ENCODE data around the gene SLC44A5. TPM values are rescaled to one million over a fixed set of nuclear protein-coding genes. Genes with fewer than 3 reads are reported as not detected.

The SLC44A5 gene
- total and polyA plus RNA-seq, 2 donors from 2014 or later: 0.66 to 5.0 TPM

GRCh38 chr1:75461808-75462325 lies 149.0 kb downstream of the SLC44A5 start:
- H3K9me3 ChIP-seq (ENCODE audit: control insufficient read depth in 2 of 3, insufficient read depth in 1 of 3, low read length in 3 of 3): no peaks in the 10 kb centered on the region
- TF ChIP-seq CTCF (IDR thresholded peaks at IDR 0.05; ENCODE audit: borderline replicate concordance, extremely low read depth, insufficient read depth): no peak
- no peaks in the 10 kb centered on the region for H3K36me3 ChIP-seq (ENCODE audit: control insufficient read depth in 2 of 3, insufficient read depth in 3 of 3, low read length in 3 of 3)
- intact Hi-C loops (cut with DNase I): no loop called here
- no peak overlapping the region for H3K9ac ChIP-seq (ENCODE audit: low read length in 3 of 3)
- H3K27me3 ChIP-seq (ENCODE audit: control insufficient read depth, insufficient read depth, low read length): no peaks in the 10 kb centered on the region
- H3K4me1 ChIP-seq (ENCODE audit: control insufficient read depth in 2 of 3, insufficient read depth in 2 of 3, low read depth in 1 of 3, low read length in 3 of 3): no peaks in the 10 kb centered on the region
- FAIRE-seq (no peak), DNase-seq (no peak)
- H3K4me3 ChIP-seq (ENCODE audit: low read length in 3 of 3): no peak overlapping the region
- H3K27ac ChIP-seq (ENCODE audit: low read depth in 2 of 2, low read length in 2 of 2): no peak overlapping the region

GRCh38 chr1:75449998-75450397 lies 160.9 kb downstream of the SLC44A5 start:
- Histone ChIP-seq H3K27ac (ENCODE audit: low read depth in 2 of 2, low read length in 2 of 2) (no peak overlapping the region), H3K27me3 (ENCODE audit: control insufficient read depth, insufficient read depth, low read length) (no peaks in the 10 kb centered on the region), H3K36me3 (ENCODE audit: control insufficient read depth in 2 of 3, insufficient read depth in 3 of 3, low read length in 3 of 3) (no peaks in the 10 kb centered on the region), H3K9ac (ENCODE audit: low read length in 3 of 3) (no peak overlapping the region), H3K4me3 (ENCODE audit: low read length in 3 of 3) (no peak overlapping the region), H3K9me3 (ENCODE audit: control insufficient read depth in 2 of 3, insufficient read depth in 1 of 3, low read length in 3 of 3) (peaks cover 0 to 3% (median 2%) of the 10 kb centered on the region in 3 donors), H3K4me1 (ENCODE audit: control insufficient read depth in 2 of 3, insufficient read depth in 2 of 3, low read depth in 1 of 3, low read length in 3 of 3) (no peaks in the 10 kb centered on the region)
- TF ChIP-seq CTCF (IDR thresholded peaks at IDR 0.05; ENCODE audit: borderline replicate concordance, extremely low read depth, insufficient read depth): no peak
- intact Hi-C loops (cut with DNase I): no loop called here
- FAIRE-seq (no peak), DNase-seq (no peak)

GRCh38 chr1:75444220-75444619 lies 166.7 kb downstream of the SLC44A5 start:
- Histone ChIP-seq H3K9ac (ENCODE audit: low read length in 3 of 3) (no peak overlapping the region), H3K36me3 (ENCODE audit: control insufficient read depth in 2 of 3, insufficient read depth in 3 of 3, low read length in 3 of 3) (no peaks in the 10 kb centered on the region), H3K27ac (ENCODE audit: low read depth in 2 of 2, low read length in 2 of 2) (no peak overlapping the region), H3K4me3 (ENCODE audit: low read length in 3 of 3) (no peak overlapping the region), H3K4me1 (ENCODE audit: control insufficient read depth in 2 of 3, insufficient read depth in 2 of 3, low read depth in 1 of 3, low read length in 3 of 3) (no peaks in the 10 kb centered on the region), H3K27me3 (ENCODE audit: control insufficient read depth, insufficient read depth, low read length) (no peaks in the 10 kb centered on the region), H3K9me3 (ENCODE audit: control insufficient read depth in 2 of 3, insufficient read depth in 1 of 3, low read length in 3 of 3) (no peaks in the 10 kb centered on the region)
- DNase-seq (no peak), FAIRE-seq (no peak)
- intact Hi-C loops (cut with DNase I): no loop called here
- TF ChIP-seq CTCF (IDR thresholded peaks at IDR 0.05; ENCODE audit: borderline replicate concordance, extremely low read depth, insufficient read depth): no peak

- H3K4me1 ChIP-seq (ENCODE audit: control insufficient read depth in 2 of 3, insufficient read depth in 2 of 3, low read depth in 1 of 3, low read length in 3 of 3): no peaks in the 10 kb centered on the region
- no peaks in the 10 kb centered on the region for H3K9me3 ChIP-seq (ENCODE audit: control insufficient read depth in 2 of 3, insufficient read depth in 1 of 3, low read length in 3 of 3)
- H3K27me3 ChIP-seq (ENCODE audit: control insufficient read depth, insufficient read depth, low read length): no peaks in the 10 kb centered on the region
- no peaks in the 10 kb centered on the region for H3K36me3 ChIP-seq (ENCODE audit: control insufficient read depth in 2 of 3, insufficient read depth in 3 of 3, low read length in 3 of 3)
- DNase-seq (no peak), FAIRE-seq (no peak)
- no peak overlapping the region for H3K4me3 ChIP-seq (ENCODE audit: low read length in 3 of 3)
- TF ChIP-seq CTCF (IDR thresholded peaks at IDR 0.05; ENCODE audit: borderline replicate concordance, extremely low read depth, insufficient read depth): no peak
- H3K9ac ChIP-seq (ENCODE audit: low read length in 3 of 3): no peak overlapping the region
- intact Hi-C loops (cut with DNase I): no loop called here
- no peak overlapping the region for H3K27ac ChIP-seq (ENCODE audit: low read depth in 2 of 2, low read length in 2 of 2)
Measured at GRCh38 chr1:75440274-75440673, 170.6 kb downstream of the SLC44A5 start.

Data from kidney (tissue), 14 donors.